Fibroblast of gingiva (primary cell): ENCODE data around the gene SLC6A3.
"Not testable (repeated sequence)": the region's sequence is repeated elsewhere in the genome, so short reads cannot be mapped to it uniquely, and the experiment has no call there.

Source experiments
- DNase-seq: peaks from one replicate; pipeline ENCODE4 v3.0.0-alpha.2; 2011; ENCODE audit warnings: low read depth

Gene SLC6A3

DNA sequence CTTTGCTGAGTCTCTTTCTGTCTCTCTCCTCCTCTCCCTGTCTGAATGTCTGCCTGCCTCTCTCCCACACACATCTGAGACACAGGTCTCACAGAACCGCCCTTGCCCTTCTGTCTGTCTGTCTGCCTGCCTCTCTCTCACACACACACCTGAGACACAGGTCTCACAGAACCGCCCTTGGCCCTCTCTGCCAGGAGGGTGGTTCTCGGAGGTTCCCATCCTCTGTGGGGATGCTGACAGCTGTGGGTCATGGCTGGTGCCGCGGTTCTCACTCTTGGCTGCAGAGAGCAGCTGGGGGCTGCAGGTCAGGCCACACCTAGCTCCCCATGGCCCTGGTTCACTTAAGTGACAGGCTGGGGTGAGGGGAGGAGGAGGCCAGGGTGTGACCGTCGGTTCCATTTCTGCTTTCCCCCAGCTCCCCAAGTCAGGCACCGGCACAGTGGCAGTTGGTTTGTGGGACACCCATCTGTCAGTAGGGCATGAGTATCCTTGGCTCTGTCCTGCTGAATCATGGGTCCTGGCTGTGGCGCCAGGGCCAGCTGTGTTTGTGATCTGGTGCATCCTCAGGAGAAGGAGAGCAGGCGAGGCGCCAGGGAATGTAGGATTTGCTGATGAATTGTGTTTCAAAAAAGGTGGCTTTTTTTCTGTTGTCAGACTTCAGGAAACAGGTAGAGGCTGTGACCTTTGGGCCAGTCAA lies 58.0 kb downstream of the SLC6A3 start:
- DNase-seq = no peak

- no peak for DNase-seq
Measured at GRCh38 chr5:1386274-1386717, 58.9 kb downstream of the SLC6A3 start.

- peak; percentile 39 for DNase-seq
Measured at GRCh38 chr5:1385395-1386273, 59.6 kb downstream of the SLC6A3 start.

GRCh38 chr5:1384521-1384920 lies 60.7 kb downstream of the SLC6A3 start:
- DNase-seq = no peak

GRCh38 chr5:1383886-1384401 lies 61.3 kb downstream of the SLC6A3 start:
- DNase-seq = no peak

DNA sequence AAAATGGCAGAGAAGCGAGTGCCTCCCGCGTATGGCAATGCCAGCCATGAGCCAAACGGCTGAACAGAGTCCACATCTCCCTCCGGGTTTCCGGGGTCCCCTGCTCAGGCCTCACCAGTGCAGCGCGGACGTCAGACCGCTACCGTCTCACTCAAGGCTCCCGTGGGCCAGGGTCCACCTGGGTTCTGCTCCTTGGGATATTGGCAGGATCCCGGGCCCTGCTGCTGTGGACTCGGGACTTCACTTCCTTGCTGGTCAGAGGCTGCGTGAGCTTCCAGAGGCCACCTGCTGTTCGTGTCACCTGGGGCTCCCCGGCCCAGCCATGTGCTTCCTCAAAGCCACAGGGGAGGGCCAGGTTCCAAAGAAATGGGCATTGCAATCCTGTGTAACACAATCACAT lies 61.9 kb downstream of the SLC6A3 start:
- DNase-seq = no peak

DNA sequence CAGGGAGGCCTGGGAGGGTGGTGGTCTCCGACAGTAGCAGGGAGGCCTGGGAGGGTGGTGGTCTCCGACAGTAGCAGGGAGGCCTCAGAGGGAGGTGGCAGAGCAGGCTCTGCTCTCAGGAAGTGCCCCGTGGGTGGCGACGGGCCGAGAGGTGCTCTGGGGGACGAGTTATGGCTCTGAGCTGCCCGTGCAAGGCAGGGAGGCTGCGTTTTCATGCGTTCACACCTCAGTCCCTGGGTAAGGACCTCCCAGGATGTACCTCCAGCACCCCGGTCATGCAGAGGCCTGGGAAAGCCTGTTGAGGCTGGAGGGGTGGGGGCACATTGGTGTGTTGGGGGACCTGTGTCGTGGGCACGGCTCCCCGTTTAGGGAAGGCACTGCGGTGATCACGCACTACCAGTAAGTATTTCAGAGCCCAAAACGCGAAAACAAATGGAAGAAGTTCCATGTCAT lies 63.0 kb downstream of the SLC6A3 start:
- no peak for DNase-seq

- no peak for DNase-seq
Measured at GRCh38 chr5:1381370-1382247, 63.6 kb downstream of the SLC6A3 start.

DNA sequence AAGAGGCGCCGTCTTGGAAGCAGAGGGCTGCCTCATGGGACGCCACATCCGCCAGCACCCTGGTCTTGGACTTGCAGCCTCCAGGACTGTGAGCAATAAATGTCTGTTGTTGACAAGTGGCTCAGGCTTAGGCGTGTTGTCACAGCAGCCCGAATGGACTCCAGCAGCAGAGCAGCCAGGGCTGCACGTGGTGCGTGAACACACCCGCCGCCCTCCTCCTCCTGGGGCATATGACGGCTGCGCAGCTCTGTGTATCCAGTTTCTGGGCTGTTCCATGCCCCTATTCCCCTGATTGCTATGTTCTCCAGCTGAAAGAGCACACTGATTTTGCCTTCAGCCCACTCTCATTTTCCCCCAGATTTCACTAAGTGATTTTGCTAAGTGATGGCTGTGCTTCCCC lies 64.3 kb downstream of the SLC6A3 start:
- DNase-seq = no peak

GRCh38 chr5:1380011-1380817 lies 65.0 kb downstream of the SLC6A3 start:
- DNase-seq = peak; percentile 36

GRCh38 chr5:1378866-1379659 lies 66.2 kb downstream of the SLC6A3 start:
- no peak for DNase-seq

DNA sequence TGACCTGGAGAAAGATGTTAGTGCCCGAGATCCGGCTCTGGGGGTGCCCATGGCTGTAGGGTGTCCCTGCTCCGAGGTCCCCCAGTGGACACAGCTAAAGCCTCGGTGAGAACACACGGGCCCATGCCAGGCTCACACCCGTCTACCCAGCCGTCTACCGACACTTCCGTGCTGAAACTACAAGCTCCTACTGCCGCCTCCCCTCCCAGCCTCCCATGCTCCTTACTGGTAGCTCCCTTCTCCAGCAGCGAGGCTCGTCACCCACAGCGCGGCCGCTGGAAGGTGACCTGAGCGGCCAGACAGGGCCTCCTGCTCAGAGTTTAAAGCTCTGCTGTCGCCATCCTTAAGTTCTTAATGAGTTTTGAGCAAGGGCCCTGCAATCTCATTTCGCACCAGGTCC lies 67.1 kb downstream of the SLC6A3 start:
- DNase-seq = no peak

- DNase-seq = no peak
Measured at GRCh38 chr5:1376981-1377380, 68.3 kb downstream of the SLC6A3 start.

GRCh38 chr5:1375871-1376810 lies 69.1 kb downstream of the SLC6A3 start:
- DNase-seq = peak; percentile 34

DNA sequence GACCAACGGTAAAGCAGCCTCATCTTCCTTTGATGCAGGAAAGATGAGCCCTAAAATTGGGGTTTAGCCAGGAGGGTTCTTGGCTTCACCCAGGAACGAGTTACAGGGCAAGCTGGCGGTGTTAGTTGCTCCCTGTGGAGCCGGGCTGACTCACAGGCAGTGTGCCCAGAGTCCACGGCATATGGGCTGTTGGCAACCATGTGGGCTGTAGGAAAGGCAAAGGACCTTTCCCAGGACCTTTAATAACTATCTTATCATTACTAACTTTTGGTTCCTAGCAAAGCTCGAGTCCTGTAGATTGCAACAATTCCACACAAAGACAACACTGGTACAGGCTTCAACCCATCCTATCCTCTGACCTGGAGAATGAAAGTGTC lies 70.6 kb downstream of the SLC6A3 start:
- DNase-seq = peak; percentile 60

DNA sequence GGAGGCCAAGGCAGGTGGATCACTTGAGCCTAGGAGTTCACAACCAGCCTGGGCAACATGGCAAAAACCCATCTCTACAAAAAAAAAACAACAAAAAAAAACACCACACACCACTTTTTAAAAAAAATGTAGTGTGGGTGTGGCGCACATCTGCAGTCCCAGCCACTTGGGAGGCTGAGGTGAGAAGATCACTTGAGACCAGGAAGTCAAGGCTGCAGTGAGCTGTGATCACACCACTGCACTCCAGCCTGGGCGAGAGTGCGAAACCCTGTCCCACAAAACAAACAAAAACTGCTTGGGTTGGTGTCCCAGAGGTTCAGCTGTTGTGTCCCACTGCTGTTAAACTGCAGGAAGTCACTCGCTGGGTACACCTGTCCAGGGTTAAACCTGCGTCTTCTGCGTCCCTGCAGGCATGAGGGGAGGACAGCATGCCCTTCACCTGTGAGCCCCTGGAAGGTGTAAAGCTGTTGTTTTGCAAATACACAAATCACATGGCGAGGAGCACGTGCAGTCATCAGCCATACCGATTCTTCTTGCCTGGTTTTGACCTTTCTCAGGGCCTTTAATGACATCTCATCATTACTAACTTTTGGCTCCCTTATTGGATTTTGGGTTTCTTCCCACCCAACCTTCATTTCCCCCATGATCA lies 71.1 kb downstream of the SLC6A3 start:
- DNase-seq = no peak

DNA sequence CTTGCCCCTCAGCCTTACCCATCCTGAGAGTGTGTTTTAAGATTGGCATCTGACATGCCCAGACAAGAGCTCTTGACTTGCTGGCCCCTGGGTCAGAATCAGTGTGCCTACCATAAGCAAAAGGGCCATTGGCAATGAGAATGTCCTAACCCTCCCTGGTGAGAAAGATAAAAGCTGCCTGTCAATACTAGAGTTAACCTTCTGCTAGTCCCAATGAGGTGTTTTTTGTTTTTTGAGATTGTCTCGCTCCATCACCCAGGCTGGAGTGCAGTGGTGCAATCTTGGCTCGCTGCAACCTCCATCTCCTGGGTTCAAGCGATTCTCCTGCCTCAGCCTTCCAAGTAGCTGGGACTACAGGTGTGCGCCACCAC lies 73.3 kb downstream of the SLC6A3 start:
- not testable (repeated sequence) for DNase-seq

DNA sequence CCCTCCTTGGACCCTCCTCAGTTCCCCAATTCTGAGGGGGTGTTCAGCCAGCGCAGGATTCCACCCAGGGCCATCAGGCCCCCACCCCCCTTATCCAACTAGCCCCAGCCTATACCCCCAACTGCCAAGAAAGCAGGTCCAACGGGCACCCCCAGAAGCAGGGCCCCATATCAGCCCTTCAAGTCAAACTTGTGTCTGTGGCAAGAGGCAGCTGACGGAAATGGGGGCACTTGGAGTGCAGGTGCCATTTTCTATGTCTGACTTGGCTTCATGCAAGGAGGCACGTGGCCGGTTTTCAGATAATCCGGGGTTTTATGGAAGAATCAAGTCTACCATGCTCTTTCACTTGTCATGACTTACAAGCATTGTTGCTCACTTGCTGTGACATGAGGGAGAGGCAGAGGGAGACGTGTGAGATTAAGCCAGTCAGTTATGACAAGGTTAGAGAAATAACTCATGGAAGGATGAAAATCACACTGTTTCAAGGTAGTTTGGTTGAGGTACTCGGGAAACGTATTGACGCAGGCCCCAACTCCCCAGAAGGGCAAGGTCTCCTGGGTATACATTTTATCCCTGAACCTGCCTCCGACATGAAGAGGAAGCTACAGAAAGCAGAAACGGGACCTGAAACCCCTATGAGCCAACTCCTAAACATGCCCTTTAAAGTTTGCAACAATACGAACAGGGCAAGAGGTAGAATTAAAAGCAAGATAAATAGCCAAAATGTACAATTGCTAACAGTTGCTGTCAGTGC lies 73.8 kb downstream of the SLC6A3 start:
- DNase-seq = no peak
